HG03159 (cell line): ENCODE results near the gene NUDT8.

Experiments used
- ATAC-seq: cut with Tn5 transposase; IDR thresholded peaks from one replicate; pipeline ENCODE4 v1.9.1; 2021; ENCODE audit warnings: mild to moderate bottlenecking, moderate library complexity; ENCODE audit not compliant: unreplicated experiment

The NUDT8 gene

GRCh38 chr11:67629386-67630227 is at the start of gene NUDT8:
Gene NUDT8 (minus strand): TSS chr11:67629937. CDS start chr11:67629911, 26 bp downstream.
- ATAC-seq: peak; percentile 45

DNA sequence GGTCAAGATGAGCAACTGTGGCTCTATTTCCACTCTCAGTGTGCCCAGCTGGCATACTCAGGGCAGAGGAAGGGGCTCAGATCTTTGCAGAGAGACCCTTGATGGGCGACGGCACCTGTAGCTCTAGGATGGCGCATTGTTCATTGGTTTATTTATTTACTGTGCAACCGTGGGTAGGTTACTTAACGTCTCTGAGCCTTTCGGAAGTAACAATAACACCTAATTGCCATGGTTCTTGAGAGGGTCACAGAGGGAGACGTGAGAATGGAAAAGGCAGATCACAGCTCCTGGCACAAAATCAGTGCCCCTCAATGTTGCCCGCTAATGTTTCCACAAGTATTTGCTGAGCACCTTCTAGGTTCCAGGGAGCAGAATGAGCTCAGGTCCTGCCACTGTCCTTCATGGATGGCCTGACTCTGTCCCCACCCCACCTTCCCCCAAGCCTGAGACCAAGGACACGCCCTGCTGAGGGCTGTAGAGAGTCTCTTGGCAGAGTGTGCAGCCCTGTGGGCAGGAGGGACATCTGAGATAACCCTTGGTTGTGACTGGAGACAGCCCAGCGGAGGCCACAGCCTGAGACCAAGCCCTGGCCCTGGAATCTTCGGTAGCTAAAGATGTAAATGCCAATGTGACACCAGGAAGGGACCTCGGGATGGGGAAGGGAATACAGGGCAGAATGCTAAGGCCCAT is 45.5 kb upstream of the NUDT8 start:
- ATAC-seq: no peak

DNA sequence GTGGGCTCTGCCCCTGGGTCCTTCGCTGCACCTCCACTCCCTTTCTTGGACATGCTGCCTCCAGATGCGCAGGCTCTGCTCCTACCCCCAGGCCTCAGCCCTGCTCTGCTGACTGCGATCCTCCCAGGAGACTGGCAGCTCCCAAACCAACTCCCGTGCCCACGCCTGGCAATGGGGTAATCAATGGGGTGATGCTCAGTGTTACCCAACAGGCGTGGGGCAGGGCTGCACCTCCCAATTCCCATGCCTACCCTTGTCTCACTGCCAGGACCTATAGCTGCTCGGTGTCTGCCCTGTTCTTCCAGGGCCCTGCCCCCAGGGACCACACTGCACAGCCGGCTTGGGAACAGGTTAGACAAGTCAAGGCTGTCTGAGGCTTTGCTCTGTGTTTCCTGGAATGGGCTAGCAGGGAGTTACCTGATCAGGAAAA is 44.7 kb upstream of the NUDT8 start, which contains the start of gene ALDH3B2:
TSS of gene ALDH3B2 (minus strand) at position 182 of the 430 bp plus-strand sequence. CDS start 7,688 bp downstream, outside the sequence.
- no peak for ATAC-seq

DNA sequence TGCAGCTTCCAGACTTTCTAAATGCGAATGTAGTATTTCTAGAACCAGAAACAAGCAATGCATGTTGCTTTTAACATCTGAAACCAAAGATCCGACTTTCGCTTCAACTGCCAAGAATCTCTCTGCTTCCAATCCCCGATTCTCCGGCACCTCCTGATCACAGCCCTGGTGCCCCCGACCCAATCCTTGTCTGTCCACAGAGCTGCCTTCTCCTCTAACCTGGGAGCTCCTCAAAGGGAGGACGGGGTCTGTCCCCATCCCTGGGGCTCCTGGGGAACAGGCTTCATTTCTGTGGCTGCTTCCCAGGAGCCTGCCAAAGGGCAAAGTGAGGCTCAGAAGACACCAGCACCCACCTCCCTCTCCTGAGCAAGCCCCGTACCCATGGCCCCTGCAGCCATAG is 44.2 kb upstream of the NUDT8 start:
- no peak for ATAC-seq

GRCh38 chr11:67673358-67673757 is 43.6 kb upstream of the NUDT8 start:
- ATAC-seq: no peak

DNA sequence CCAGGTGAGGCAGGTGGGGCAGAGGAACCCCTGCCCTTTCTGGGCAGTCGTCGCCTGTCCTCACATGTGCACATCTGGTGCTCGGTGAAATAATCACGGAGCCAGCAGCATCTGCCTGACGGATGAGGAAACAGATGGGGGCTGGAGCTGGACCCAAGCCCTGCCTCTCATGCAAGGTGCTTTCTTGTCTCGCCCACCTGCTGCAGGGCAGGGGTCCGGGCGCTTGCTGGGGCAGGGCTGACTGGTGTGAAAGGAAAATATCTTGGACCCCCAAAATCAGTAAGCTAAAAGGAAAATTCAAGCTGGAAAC is 41.4 kb upstream of the NUDT8 start:
- ATAC-seq: no peak

DNA sequence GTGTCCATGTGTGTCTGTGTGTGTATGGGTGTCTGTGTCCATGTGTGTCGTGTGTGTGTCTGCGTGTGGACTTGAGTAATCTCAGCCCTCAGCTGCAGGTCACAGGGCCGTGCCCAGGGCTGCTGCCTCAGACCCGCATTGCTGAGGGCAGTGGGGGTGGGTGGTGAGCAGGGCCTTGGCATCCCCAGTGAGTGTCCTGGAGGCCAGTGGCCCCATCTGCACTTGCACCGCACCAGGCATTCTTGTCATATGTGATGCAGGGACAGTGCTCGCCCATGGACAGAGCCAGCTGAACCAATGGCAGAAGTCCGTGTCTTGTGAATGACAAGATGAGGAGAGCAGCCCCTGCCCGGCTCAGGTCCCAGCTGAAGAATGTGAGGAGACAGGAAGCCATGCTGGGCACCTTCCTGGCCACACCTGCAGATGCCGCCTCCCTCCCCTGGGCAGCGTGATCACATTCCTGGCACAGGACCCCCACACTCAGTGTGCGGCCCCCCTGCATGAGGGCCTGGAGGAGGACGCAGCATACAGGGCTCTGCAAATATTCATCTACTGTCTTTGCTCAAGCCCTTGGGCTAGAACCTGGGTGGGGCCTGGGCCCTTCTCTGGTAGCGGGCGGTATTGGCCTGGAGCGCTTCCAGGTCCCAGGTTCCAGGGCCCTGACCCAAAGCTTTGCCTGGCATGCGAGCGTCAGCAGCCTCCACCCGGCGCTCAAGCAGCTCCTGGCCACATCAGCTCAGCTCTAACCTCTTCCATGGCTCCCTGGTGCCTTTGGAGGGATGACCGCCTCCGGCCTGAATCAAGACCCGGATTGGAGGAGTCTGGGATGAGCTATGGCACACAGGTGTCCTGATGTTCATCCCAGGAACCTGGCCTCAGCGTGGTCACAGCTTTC is 40.8 kb upstream of the NUDT8 start:
- no peak for ATAC-seq

DNA sequence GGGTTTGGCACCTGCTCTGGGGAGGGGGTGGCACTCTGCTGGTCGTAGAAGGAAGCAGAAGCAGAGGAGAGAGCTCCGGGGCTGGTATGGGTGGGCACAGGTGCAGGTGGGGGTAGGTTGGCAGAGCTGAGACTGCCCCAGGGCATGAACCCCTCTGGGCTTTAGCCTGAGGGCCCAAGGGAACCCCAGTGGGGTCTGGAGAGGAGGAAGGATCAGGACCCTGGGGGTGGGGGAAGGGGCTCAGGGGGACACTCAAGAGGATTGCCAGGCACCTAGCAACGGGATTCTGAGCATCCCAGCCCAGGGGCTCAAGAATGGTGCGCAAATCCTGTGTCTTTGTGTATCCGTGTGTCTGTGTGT is 38.4 kb upstream of the NUDT8 start:
- no peak for ATAC-seq

- no peak for ATAC-seq
Measured at GRCh38 chr11:67667490-67668191, 37.9 kb upstream of the NUDT8 start.

DNA sequence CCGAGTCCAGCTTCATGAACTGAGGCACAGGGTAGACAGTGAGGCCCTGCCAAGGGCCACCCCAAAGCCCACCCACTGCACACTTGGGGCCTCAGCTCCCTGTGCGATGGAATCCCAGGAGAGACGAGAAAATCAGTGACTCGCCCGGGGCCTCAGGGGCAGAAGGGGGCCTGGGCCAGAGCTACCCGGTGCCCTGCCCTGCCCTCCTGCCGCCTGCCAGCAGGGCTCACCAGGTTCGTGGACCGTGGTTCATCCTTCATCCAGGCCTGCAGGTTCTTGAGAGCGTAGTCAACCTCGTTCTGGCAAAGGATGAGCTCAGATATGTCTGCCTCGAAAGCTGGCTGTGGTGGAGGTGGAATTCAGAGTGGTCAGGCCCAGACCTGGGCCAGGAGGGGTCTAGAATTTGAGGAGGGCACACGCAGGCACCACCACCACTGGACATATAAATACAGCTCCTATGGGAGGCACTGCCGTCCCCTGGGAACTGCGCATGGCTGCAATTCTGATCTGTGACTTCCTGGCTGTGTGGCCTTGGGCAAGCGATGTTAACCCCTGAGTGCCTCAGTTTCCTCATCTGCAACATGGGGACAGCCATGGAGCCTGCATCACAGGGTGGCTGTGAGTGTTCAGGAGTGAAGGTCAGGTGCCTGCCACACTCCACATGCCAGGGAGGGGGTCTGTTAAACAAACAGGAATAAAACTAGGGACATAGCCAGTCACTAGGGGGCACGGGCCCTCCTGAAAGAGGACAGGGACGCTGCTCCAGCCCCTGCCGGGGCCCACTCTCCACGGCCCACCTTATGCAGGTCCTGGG is 37.1 kb upstream of the NUDT8 start:
- no peak for ATAC-seq

DNA sequence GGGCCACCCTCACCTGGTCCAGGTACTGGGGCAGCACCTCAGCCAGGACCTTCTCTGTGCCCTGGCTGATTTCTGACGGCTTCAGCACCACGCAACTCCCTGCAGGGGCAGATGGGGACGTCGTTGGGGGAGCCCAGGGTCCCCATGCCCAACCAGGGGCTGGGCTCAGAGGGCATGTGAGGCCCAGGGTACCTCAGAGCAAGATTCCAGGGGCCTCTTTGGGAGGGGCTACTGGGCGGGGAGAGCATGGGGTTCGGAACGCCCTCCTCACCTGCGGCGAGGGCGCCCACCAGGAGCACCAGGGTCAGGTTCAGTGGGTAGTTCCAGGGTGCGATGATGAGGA is 36.5 kb upstream of the NUDT8 start:
- no peak for ATAC-seq

- ATAC-seq: no peak
Measured at GRCh38 chr11:67665541-67666302, 36.0 kb upstream of the NUDT8 start.

DNA sequence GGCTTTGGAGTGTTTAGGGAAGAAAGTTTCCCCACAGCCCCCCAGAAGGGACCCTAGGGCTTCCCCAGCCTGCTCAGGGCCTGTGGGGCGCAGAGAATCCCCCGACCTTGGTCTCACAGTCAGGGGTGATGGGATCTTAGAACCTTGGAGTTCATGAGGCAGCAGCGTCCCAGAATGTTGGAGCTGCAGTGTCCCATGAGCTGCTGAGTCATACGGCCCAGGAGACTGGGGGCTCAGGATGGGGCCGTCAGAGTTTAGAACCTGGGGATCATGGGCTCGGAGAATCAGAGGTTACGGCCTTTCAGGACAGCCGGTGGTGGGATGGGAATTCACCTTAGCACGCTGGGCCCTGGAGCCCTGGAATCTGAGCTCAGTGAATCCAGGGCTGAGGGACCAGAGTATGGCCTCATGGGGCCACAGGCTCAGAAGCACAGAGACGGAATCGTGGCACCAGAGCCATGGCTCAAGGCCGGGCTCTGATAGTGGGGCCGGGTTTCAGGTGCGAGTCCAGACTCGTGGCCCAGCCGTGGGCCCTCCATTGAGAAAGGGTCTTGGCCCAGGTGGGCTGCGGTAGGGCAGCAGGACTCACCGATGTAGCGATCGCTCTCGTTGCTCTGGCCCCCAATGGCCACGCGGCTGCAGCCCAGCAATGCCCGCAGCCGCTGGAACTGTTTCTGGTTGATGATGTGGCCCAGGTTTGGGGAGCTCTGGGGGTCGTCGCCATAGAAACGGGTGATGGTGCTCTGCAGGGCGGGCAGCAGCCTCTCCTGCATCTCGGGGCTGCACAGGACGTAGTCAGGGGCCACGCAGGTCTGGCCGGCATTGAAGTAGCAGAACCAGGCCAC is 35.2 kb upstream of the NUDT8 start:
- ATAC-seq: no peak

- no peak for ATAC-seq
Measured at GRCh38 chr11:67664213-67664585, 34.5 kb upstream of the NUDT8 start.

DNA sequence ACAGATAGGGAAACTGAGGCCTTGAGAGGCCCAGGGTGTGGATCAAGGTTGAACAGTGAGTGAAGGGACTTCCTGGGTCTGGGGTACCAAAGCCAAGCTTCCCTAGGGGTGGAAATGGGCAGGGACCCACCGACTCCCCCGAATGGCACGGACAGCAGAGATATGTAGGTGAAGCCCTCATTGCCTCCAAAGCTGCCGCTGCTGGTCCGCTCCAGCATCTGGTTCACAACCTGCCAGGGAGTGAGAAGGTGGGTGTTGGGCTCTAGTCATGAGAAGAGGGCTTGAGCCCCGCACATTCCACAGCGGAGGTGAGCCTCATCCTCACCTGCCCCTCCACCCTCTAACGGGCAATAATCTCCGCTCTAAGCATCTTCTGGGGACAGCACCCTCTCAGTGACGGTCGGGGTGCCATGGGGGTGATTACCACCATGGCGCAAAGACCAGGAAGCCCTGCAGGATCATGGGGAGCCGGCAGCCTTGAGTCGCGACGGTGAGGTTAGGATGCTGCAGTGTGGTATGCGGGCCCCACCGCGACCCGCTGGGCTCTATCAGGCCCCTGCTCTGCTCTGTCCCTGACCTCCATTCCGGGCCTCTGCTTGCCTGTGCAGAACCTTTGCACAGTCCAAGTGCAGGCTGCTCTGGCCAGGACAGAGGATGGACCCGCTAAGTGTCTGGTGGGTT is 33.9 kb upstream of the NUDT8 start:
- no peak for ATAC-seq

- no peak for ATAC-seq
Measured at GRCh38 chr11:67662835-67663531, 33.2 kb upstream of the NUDT8 start.

- no peak for ATAC-seq
Measured at GRCh38 chr11:67662142-67662834, 32.6 kb upstream of the NUDT8 start.
